GM19468 (cell line): ENCODE measurements around the gene EML6.
"Not testable (repeated sequence)": the region's sequence is repeated elsewhere in the genome, so short reads cannot be mapped to it uniquely, and the experiment has no call there.

Experiments
- ATAC-seq: cut with Tn5 transposase; IDR thresholded peaks from one replicate; pipeline ENCODE4 v1.9.1; 2021; ENCODE audit warnings: mild to moderate bottlenecking, moderate library complexity, moderate number of reproducible peaks; ENCODE audit not compliant: unreplicated experiment; ENCODE audit errors: extremely low read depth

EML6 gene

GRCh38 chr2:54838585-54839035 lies 115.1 kb downstream of the EML6 start:
- ATAC-seq: peak; percentile 31

- no peak for ATAC-seq
Measured at GRCh38 chr2:54839461-54840255, 116.2 kb downstream of the EML6 start.

- ATAC-seq: no peak
Measured at GRCh38 chr2:54840559-54841468, 117.4 kb downstream of the EML6 start.

- not testable (repeated sequence) for ATAC-seq
Measured at GRCh38 chr2:54841500-54841899, 118.0 kb downstream of the EML6 start.

GRCh38 chr2:54845094-54845493 lies 121.6 kb downstream of the EML6 start:
- ATAC-seq: no peak

GRCh38 chr2:54845514-54845913 lies 122.1 kb downstream of the EML6 start:
- ATAC-seq: no peak

- ATAC-seq: no peak
Measured at GRCh38 chr2:54850171-54851122, 127.0 kb downstream of the EML6 start.

GRCh38 chr2:54853616-54854310 lies 130.3 kb downstream of the EML6 start:
- ATAC-seq: no peak

- ATAC-seq: no peak
Measured at GRCh38 chr2:54855434-54855833, 132.0 kb downstream of the EML6 start.

- no peak for ATAC-seq
Measured at GRCh38 chr2:54858021-54858681, 134.7 kb downstream of the EML6 start.

GRCh38 chr2:54859416-54859815 lies 136.0 kb downstream of the EML6 start:
- ATAC-seq: no peak

- no peak for ATAC-seq
Measured at GRCh38 chr2:54859997-54860701, 136.7 kb downstream of the EML6 start.

GRCh38 chr2:54862229-54862628 lies 138.8 kb downstream of the EML6 start:
- no peak for ATAC-seq

GRCh38 chr2:54862742-54863141 lies 139.3 kb downstream of the EML6 start:
- no peak for ATAC-seq

- ATAC-seq: no peak
Measured at GRCh38 chr2:54863660-54864059, 140.2 kb downstream of the EML6 start.

- no peak for ATAC-seq
Measured at GRCh38 chr2:54864096-54864495, 140.6 kb downstream of the EML6 start.

GRCh38 chr2:54864727-54865126 lies 141.3 kb downstream of the EML6 start:
- no peak for ATAC-seq

- ATAC-seq: no peak
Measured at GRCh38 chr2:54866179-54866578, 142.7 kb downstream of the EML6 start.
